Prostate gland (tissue), 2 donors: ENCODE results near the gene OR4D10. TPM values are rescaled to one million over a fixed set of nuclear protein-coding genes. Genes with fewer than 3 reads are reported as not detected.

Experiments
- DNase-seq: peaks from one replicate; pipeline ENCODE4 v3.0.0-alpha.2; 2019; ENCODE audit warnings: low spot score
- H3K27ac ChIP-seq, 2 donors: fragments of 200-600 bp; sonication (generic); 2 replicates each; pipeline ENCODE4 v1.5.1; 2017 to 2019
- H3K27me3 ChIP-seq: fragments of 200-600 bp; sonication (generic); replicated peaks from 2 replicates; pipeline ENCODE4 v1.5.1; 2019; ENCODE audit not compliant: insufficient read depth
- H3K36me3 ChIP-seq, 2 donors: fragments of 200-600 bp; sonication (generic); 1 replicate in 1 of 2; 2 replicates in 1 of 2; pipeline versions ENCODE4 v1.5.1 to v1.8.1; 2017 to 2019
- H3K4me1 ChIP-seq: fragments of 200-600 bp; sonication (generic); replicated peaks from 2 replicates; pipeline ENCODE4 v1.5.1; 2019
- H3K4me3 ChIP-seq, 2 donors: fragments of 200-600 bp; sonication (generic); 2 replicates each; pipeline ENCODE4 v1.5.1; 2017 to 2019
- H3K9me3 ChIP-seq: fragments of 200-600 bp; sonication (generic); 2 replicates; pipeline ENCODE4 v1.5.1; 2017
- CTCF ChIP-seq, 4 experiments: fragments of 200-600 bp in 2 of 4; fragments of 450-650 bp in 2 of 4; sonication (generic) in 2 of 4; IDR thresholded peaks; 1 replicate in 3 of 4; 2 replicates in 1 of 4; pipeline ENCODE4 v1.5.1; 2016 to 2019; ENCODE audit warnings: antibody characterized with exemption in 4 of 4, mild to moderate bottlenecking in 2 of 4, moderate library complexity in 2 of 4
- POLR2A ChIP-seq: fragments of 450-650 bp; IDR thresholded peaks from one replicate; pipeline ENCODE4 v1.6.1; 2016; ENCODE audit warnings: antibody characterized with exemption, mild to moderate bottlenecking
- POLR2AphosphoS5 ChIP-seq: sonication (generic); formaldehyde crosslinking; IDR thresholded peaks from one replicate; pipeline ENCODE4 v1.6.1; 2017; ENCODE audit warnings: antibody characterized with exemption
- WGBS: methylation state at CpG from one replicate; pipeline ENCODE4 v1.1.5; 2018; 5-methylcytosine and 5-hydroxymethylcytosine counted together
- intact Hi-C: fragments of 100-400 bp; cut with DNase I; formaldehyde crosslinking; loops from one replicate; pipeline ENCODE4 v1.14.2; 2022
- total RNA-seq, 2 donors: library from RNA; depleted of rRNA; stranded (reverse); fragments of >200 nt; gene quantifications; one replicate each; pipeline ENCODE4 v1.1.0, GENCODE V29; 2016

The OR4D10 gene
- total RNA-seq, 2 donors from 2014 or later = not detected

- Histone ChIP-seq H3K4me3 (no peak overlapping the region), H3K4me1 (no peaks in the 10 kb centered on the region), H3K9me3 (no peaks in the 10 kb centered on the region), H3K27ac (no peak overlapping the region), H3K27me3 (no peaks in the 10 kb centered on the region), H3K36me3 (no peaks in the 10 kb centered on the region)
- no peak for DNase-seq
- intact Hi-C loops = no loop called here
- TF ChIP-seq POLR2A (no peak), POLR2AphosphoS5 (no peak), CTCF (IDR thresholded peaks at IDR 0.05) (no peak)
- 82% methylated on average over 5 of the region's 5 CpGs for WGBS
These were observed 47.6 kb downstream of the OR4D10 start for GRCh38 chr11:59520741-59521140.

GRCh38 chr11:59523541-59523940, 50.4 kb downstream of the OR4D10 start:
- H3K36me3 ChIP-seq = no peaks in the 10 kb centered on the region
- TF ChIP-seq CTCF (IDR thresholded peaks at IDR 0.05) = no peak
- TF ChIP-seq POLR2A = no peak
- no peak for TF ChIP-seq POLR2AphosphoS5
- no peak overlapping the region for H3K4me3 ChIP-seq
- H3K27ac ChIP-seq = no peak overlapping the region
- no peaks in the 10 kb centered on the region for H3K4me1 ChIP-seq
- 21% methylated on average over 1 of the region's 1 CpG for WGBS
- intact Hi-C loops = no loop called here
- no peaks in the 10 kb centered on the region for H3K27me3 ChIP-seq
- no peaks in the 10 kb centered on the region for H3K9me3 ChIP-seq
- no peak for DNase-seq

- Histone ChIP-seq H3K4me1 (no peaks in the 10 kb centered on the region), H3K4me3 (no peak overlapping the region), H3K9me3 (no peaks in the 10 kb centered on the region), H3K36me3 (no peaks in the 10 kb centered on the region), H3K27ac (no peak overlapping the region), H3K27me3 (no peaks in the 10 kb centered on the region)
- TF ChIP-seq CTCF (IDR thresholded peaks at IDR 0.05) (no peak), POLR2AphosphoS5 (no peak), POLR2A (no peak)
- intact Hi-C loops = no loop called here
- WGBS = 55% methylated on average over 7 of the region's 7 CpGs
- DNase-seq = no peak
These were observed 55.6 kb downstream of the OR4D10 start for GRCh38 chr11:59528711-59529110.

Other genes with a start within 250 kb of the OR4D10 start
- gene OR5AN1, start 114.4 kb upstream of the OR4D10 start, total RNA-seq = not detected
- not detected for gene OR5A2, start 46.9 kb upstream of the OR4D10 start, total RNA-seq
- under 1 TPM in 1 of 2 donors, not detected in 1; 0.17 TPM for gene OR5A1, start 36.8 kb upstream of the OR4D10 start, total RNA-seq
- gene OR4D6, start 16.4 kb upstream of the OR4D10 start, total RNA-seq = not detected
- not detected for gene OR4D11, start 30.3 kb downstream of the OR4D10 start, total RNA-seq
- gene OR4D9, start 38.2 kb downstream of the OR4D10 start, total RNA-seq = not detected
- 10 to 100 TPM; 46.1 to 49.0 TPM for gene OSBP, start 142.5 kb downstream of the OR4D10 start, total RNA-seq
- 10 to 100 TPM; 10.3 to 26.2 TPM for gene PATL1, start 195.7 kb downstream of the OR4D10 start, total RNA-seq
- not detected for gene OR10V1, start 240.5 kb downstream of the OR4D10 start, total RNA-seq